Activated T-cell treated with anti-CD3 and anti-CD28 coated beads, Interleukin-2, amount 50 U/mL, for 24 hours (primary cell): ENCODE results near the gene TNPO3.

Source experiments
- DNase-seq: peaks from one replicate; pipeline ENCODE4 v3.0.0-alpha.2; 2020
- H3K27ac Mint-ChIP-seq: 2 replicates; pipeline ENCODE4 v1.8.0; 2020; ENCODE audit warnings: mild to moderate bottlenecking, mixed read lengths
- H3K27me3 Mint-ChIP-seq: 2 replicates; pipeline ENCODE4 v1.8.0; 2020; ENCODE audit warnings: mixed read lengths
- H3K36me3 Mint-ChIP-seq: 2 replicates; pipeline ENCODE4 v1.8.0; 2020; ENCODE audit warnings: low read depth, mixed read lengths
- H3K4me1 Mint-ChIP-seq: 2 replicates; pipeline ENCODE4 v1.8.0; 2020; ENCODE audit warnings: low read depth, mixed read lengths
- H3K4me3 Mint-ChIP-seq: 2 replicates; pipeline ENCODE4 v1.8.0; 2020; ENCODE audit warnings: mild to moderate bottlenecking, moderate library complexity, mixed read lengths
- H3K9me3 Mint-ChIP-seq: 2 replicates; pipeline ENCODE4 v1.8.0; 2020; ENCODE audit warnings: mixed read lengths

The TNPO3 gene

DNA sequence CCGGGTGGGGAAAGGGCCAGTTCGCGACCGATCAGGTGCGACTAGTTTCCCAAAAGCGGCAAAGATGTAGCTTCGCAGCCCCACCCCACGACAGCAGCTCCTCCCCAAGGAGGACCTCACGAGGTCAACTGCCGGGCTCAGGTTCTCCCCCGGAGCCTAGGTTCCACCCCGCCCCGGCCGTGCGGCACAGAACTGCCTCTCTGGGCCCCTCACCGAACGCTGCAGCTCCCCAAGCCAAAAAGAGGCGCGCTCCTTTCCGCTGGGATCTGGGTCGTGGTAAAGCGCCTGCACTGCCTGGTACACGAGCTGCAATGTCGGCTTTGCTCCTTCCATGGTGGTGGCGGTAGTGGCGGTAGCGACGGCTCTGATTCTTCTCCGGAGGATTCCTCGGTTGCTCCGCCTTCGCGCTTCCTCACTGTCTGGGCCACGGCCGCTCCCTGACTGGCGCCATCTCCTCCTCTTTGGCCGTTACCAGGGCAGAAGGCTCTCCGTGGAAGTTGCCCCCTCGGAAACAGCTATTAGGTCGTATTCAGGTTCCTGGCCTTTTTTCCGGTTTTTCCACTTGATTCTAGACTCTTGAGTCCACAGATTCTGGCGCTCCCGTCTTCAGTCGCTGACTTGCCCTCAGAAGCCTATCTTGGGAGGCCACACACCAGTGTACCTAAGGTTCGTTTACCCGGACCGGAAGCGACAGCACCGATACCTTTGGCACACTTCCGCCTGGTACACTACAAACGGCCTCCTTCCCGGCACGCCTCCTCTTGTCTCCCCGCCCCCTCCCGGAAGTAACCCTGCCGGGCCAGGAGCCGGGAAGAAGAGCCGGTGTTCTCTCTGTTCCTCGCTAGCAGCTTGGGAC, at the start of gene TNPO3:
TSS of gene TNPO3 (minus strand) at position 674 of the 856 bp plus-strand sequence. CDS start at position 333, 341 bp downstream.
- Mint-ChIP-seq H3K9me3 (no peaks in the 10 kb centered on the region), H3K4me3 (peak within 1 kb of the TSS; percentile 94), H3K27ac (peak within 1 kb of the TSS; percentile 100), H3K27me3 (peaks cover 6% of the 10 kb centered on the region), H3K36me3 (peaks cover 43% of the 10 kb centered on the region), H3K4me1 (peaks cover 33% of the 10 kb centered on the region)
- peak; percentile 93 for DNase-seq

GRCh38 chr7:129103561-129104324, 48.8 kb upstream of the TNPO3 start:
- Mint-ChIP-seq H3K27ac (no peak overlapping the region), H3K36me3 (no peaks in the 10 kb centered on the region), H3K9me3 (no peaks in the 10 kb centered on the region), H3K4me3 (no peak overlapping the region), H3K27me3 (no peaks in the 10 kb centered on the region), H3K4me1 (no peaks in the 10 kb centered on the region)
- no peak for DNase-seq

GRCh38 chr7:129101746-129102145, 46.8 kb upstream of the TNPO3 start:
- no peak for DNase-seq
- Mint-ChIP-seq H3K9me3 (no peaks in the 10 kb centered on the region), H3K27ac (no peak overlapping the region)

GRCh38 chr7:129100827-129101166, 45.9 kb upstream of the TNPO3 start:
- no peak for DNase-seq
- no peaks in the 10 kb centered on the region for H3K36me3 Mint-ChIP-seq
- H3K27me3 Mint-ChIP-seq: no peaks in the 10 kb centered on the region
- H3K4me3 Mint-ChIP-seq: no peak overlapping the region
- no peak overlapping the region for H3K27ac Mint-ChIP-seq
- peaks cover 2% of the 10 kb centered on the region for H3K4me1 Mint-ChIP-seq
- no peaks in the 10 kb centered on the region for H3K9me3 Mint-ChIP-seq

More at GRCh38 chr7:129101746-129102145, 46.8 kb upstream of the TNPO3 start:
- Mint-ChIP-seq H3K4me1 (no peaks in the 10 kb centered on the region), H3K27me3 (no peaks in the 10 kb centered on the region), H3K36me3 (no peaks in the 10 kb centered on the region), H3K4me3 (no peak overlapping the region)

GRCh38 chr7:129098409-129099084, 43.6 kb upstream of the TNPO3 start:
- DNase-seq: no peak
- Mint-ChIP-seq H3K27ac (no peak overlapping the region), H3K36me3 (no peaks in the 10 kb centered on the region), H3K4me3 (no peak overlapping the region), H3K4me1 (peaks cover 10% of the 10 kb centered on the region), H3K27me3 (no peaks in the 10 kb centered on the region), H3K9me3 (no peaks in the 10 kb centered on the region)

- H3K27me3 Mint-ChIP-seq: peaks cover 2% of the 10 kb centered on the region
- H3K27ac Mint-ChIP-seq: peak overlapping the region; percentile 38
- H3K4me1 Mint-ChIP-seq: peaks cover 18% of the 10 kb centered on the region
- H3K36me3 Mint-ChIP-seq: no peaks in the 10 kb centered on the region
- H3K4me3 Mint-ChIP-seq: no peak overlapping the region
- H3K9me3 Mint-ChIP-seq: no peaks in the 10 kb centered on the region
- no peak for DNase-seq
Observed at GRCh38 chr7:129095258-129095657, 40.3 kb upstream of the TNPO3 start.

DNA sequence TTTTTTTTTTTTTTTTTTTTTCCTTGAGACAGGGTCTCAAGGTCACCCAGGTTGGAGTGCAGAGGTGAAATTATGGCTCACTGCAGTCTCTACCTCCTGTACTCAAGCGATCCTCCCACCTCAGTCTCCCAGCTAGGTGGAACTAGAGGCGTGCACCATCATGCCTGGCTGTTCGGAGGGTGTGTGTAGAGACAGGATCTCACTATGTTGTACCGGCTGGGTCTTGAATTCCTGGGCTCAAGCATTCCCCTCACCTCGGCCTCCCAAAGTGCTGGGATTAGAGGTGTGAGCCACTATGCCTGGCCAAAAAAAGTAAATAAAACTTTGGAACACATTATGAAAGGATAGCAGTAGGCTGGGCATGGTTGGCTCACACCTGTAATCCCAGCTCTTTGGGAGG, 39.6 kb upstream of the TNPO3 start:
- H3K9me3 Mint-ChIP-seq: no peaks in the 10 kb centered on the region
- H3K27ac Mint-ChIP-seq: no peak overlapping the region
- H3K36me3 Mint-ChIP-seq: no peaks in the 10 kb centered on the region
- no peak for DNase-seq
- H3K4me3 Mint-ChIP-seq: no peak overlapping the region
- H3K27me3 Mint-ChIP-seq: peaks cover 2% of the 10 kb centered on the region
- H3K4me1 Mint-ChIP-seq: peaks cover 21% of the 10 kb centered on the region

DNA sequence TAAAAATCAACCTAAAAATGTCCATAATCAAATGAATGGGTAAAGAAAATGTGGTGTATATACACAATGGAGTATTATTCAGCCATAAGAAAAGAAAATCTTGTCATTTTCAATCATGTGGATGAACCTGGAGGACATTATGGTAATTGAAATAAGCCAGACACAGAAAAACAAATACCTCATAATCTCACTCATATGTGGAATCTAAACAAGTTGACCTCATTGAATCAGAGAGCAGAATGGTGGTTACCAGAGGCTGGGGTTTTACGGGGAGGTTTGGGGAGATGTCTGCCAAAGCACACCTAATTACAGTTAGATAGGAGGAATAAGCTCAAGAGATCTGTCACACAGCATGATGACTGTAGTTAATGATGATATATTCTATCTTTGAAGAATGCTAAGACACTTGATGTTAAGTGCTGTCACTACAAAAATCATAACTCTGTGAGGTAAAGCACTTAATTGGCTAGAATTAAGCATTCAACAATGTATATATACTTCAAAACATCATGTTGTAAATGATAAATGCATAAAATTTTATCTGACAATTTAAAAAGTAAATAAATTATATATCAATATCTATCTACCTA, 39.1 kb upstream of the TNPO3 start:
- no peak overlapping the region for H3K4me3 Mint-ChIP-seq
- no peak for DNase-seq
- no peaks in the 10 kb centered on the region for H3K9me3 Mint-ChIP-seq
- no peaks in the 10 kb centered on the region for H3K36me3 Mint-ChIP-seq
- peaks cover 22% of the 10 kb centered on the region for H3K4me1 Mint-ChIP-seq
- peak overlapping the region; percentile 44 for H3K27ac Mint-ChIP-seq
- peaks cover 2% of the 10 kb centered on the region for H3K27me3 Mint-ChIP-seq

- DNase-seq: peak; percentile 96
- Mint-ChIP-seq H3K36me3 (no peaks in the 10 kb centered on the region), H3K4me3 (no peak overlapping the region), H3K27ac (peak overlapping the region; percentile 59), H3K27me3 (peaks cover 2% of the 10 kb centered on the region), H3K4me1 (peaks cover 22% of the 10 kb centered on the region), H3K9me3 (no peaks in the 10 kb centered on the region)
Observed at GRCh38 chr7:129091484-129092002, 36.6 kb upstream of the TNPO3 start.

DNA sequence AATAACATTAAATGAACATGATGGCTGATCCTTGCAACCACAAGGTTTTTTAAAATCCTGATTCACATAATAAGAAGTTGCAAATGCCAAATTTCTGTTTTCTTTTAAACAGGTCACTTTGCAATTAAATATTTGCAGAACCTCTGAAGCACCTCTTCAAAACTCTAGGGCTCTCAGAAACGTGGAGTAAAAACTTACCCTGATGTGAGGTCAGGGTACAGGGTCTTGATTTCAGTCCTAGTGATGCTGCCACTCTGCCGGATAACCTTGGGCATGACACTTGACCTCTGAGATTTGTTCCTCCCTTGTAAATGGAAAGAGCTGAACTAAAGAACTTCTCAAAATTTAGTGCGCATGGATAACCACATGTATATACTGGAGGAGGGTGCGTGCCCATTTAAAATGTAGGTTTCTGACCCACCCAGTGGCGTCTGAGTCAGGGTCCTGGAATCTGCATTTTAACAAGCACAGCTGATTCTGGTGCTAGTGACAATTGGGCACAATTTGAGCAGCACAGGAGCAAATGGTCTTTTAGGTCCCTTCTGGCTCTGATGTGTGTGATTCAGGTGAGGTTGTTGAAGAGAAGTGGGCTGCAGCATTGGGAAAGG, 35.5 kb upstream of the TNPO3 start:
- Mint-ChIP-seq H3K27ac (no peak overlapping the region), H3K4me1 (peaks cover 16% of the 10 kb centered on the region), H3K27me3 (peaks cover 2% of the 10 kb centered on the region)

GRCh38 chr7:129089521-129090212, 34.8 kb upstream of the TNPO3 start:
- DNase-seq: no peak
- Mint-ChIP-seq H3K4me3 (no peak overlapping the region), H3K9me3 (no peaks in the 10 kb centered on the region), H3K27me3 (peaks cover 2% of the 10 kb centered on the region), H3K36me3 (no peaks in the 10 kb centered on the region), H3K4me1 (peaks cover 12% of the 10 kb centered on the region), H3K27ac (no peak overlapping the region)

More for the DNA sequence above, 35.5 kb upstream of the TNPO3 start:
- Mint-ChIP-seq H3K9me3 (no peaks in the 10 kb centered on the region), H3K36me3 (no peaks in the 10 kb centered on the region), H3K4me3 (no peak overlapping the region)
- no peak for DNase-seq

- DNase-seq: no peak
- Mint-ChIP-seq H3K9me3 (no peaks in the 10 kb centered on the region), H3K4me1 (peaks cover 4% of the 10 kb centered on the region), H3K27me3 (no peaks in the 10 kb centered on the region), H3K4me3 (no peak overlapping the region), H3K27ac (no peak overlapping the region), H3K36me3 (no peaks in the 10 kb centered on the region)
Observed at GRCh38 chr7:129084801-129085551, 30.1 kb upstream of the TNPO3 start.

- no peaks in the 10 kb centered on the region for H3K9me3 Mint-ChIP-seq
- no peaks in the 10 kb centered on the region for H3K36me3 Mint-ChIP-seq
Observed at GRCh38 chr7:129083525-129083924, 28.6 kb upstream of the TNPO3 start.

More at GRCh38 chr7:129083525-129083924, 28.6 kb upstream of the TNPO3 start:
- DNase-seq: no peak
- H3K27ac Mint-ChIP-seq: no peak overlapping the region
- peaks cover 2% of the 10 kb centered on the region for H3K27me3 Mint-ChIP-seq
- no peaks in the 10 kb centered on the region for H3K4me1 Mint-ChIP-seq
- no peak overlapping the region for H3K4me3 Mint-ChIP-seq
